Activated gamma-delta T cell treated with anti-CD3 and anti-CD28 coated beads, Interleukin-2, amount 50 U/mL, for 16 hours (primary cell): ENCODE results near the gene CPXM2.

Experiments used
- DNase-seq: peaks from one replicate; pipeline ENCODE4 v3.0.0-alpha.2; 2020; ENCODE audit warnings: low read depth

The CPXM2 gene

GRCh38 chr10:123869020-123869414, 22.6 kb downstream of the CPXM2 start:
- no peak for DNase-seq

DNA sequence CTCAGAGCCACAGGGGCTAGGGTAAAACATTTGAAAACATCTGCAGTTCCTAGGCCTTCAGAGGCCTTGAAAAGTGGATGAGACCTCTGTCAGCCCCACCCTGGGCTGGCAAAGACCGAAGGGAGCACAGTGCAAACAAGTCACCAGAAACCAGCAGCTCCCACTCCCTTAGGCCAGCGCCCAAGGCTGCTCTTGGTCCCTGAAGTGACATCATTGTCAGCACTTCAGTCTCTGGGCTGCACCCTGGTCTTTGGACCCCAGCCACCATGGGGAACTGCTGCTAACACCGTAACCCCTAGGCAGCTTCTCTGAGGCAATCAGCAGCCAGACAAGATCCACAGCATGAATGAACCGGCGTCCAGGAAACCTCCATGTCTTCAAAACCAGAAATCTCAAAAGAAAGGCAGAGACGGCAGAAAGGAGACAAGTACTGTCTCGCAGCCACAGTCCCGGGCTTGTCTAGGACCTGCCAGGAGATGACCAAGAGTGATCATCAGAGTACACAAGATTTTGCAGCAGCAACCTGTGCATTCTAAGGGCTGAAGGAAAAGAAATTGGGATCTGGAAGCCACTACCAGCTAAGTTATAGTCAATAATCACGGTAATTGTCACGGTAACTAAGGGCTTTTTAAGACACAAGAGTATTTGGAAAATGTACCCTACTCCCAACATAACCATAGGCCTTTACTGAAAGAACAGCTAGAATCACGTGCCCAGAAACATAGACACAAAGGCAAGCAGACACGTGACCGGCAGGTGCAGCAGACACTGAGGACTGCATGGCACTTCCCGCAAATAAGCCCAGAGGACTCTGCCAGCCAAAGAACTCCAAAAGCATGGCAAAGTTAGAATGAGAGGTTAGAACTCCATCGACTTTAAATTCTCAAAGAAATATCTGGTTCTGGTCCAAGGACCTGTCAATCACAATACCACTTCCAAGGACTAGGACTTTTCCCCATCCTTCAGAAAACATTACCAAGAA, 23.3 kb downstream of the CPXM2 start:
- no peak for DNase-seq

DNA sequence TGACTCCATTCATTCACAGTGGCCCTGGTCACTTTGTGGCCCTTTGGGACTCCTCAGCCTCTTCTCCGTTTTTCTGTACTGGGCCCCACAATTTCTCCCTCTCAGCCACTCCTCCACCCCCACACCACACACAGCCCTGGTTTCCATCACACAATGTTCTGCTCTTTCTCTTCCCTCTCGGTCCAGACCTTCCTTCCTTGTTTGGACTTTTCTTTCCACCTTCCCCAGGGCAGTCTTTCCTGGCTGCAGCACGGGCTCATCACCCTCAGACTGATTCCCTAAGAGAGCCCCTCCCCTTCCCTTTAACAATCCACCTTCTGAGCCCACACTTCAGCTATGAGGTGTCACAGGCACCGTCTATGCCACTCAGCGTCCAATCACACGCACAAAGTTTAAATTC, 25.7 kb downstream of the CPXM2 start:
- DNase-seq: no peak

GRCh38 chr10:123865350-123865749, 26.3 kb downstream of the CPXM2 start:
- DNase-seq: no peak

DNA sequence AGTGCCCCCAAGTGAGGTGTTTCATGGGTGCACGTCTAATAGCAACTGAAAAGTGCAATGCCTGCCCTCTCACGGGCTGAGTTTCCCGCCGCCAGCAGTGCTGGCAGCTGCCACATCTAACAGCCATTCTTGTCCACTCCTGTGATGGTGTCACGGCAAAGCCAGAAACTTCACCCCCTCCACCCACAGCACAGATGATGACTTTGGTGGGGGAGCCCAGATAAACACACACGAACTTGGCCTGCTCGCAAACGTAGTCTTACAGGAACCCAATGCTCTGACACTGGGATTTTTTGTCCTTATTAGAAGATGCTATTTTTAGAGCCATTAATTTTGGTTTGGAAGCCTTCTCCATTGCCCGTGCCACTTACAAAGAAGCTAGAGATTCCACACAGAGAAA, 26.7 kb downstream of the CPXM2 start:
- no peak for DNase-seq

GRCh38 chr10:123863721-123864482, 27.7 kb downstream of the CPXM2 start:
- DNase-seq: no peak

DNA sequence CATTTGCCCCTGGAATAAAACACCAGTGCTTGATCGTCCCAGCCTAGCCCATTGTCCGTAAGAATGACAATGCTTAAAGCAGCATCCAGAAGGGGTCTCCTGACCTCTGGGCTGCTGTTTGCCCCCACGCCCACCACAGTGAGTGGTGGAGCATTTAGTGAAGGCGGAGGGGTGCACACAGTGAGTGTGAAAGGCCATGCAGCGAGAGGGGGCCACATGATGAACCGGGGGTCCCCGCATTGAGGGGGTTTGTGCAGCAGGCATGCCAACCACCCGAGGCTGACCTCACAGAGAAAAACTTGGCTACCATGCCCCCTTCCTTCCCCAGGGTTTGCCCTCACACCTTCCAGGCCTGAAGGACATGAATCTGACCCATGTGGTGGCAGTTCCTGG, 28.4 kb downstream of the CPXM2 start:
- no peak for DNase-seq

- DNase-seq: no peak
Observed at GRCh38 chr10:123862421-123863182, 29.0 kb downstream of the CPXM2 start.

DNA sequence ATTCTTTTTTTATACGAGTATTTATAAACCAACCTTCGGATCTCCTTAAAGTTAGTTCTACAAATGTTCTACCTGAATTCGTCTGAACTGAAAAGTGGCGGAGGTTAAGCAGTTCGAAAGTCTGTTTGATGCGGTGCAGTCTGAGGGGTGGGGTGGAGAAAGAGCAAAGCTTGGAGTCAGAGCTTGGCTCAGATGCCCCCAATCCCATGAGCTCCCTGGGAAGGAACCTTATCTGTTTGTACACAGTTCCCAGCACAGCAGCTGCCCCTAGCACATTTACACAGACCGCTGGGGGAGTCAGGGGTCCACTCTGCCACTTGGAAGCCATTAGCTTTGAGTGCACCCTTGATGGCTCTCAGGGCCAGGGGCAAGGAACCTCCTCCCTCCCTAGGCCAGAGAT, 30.8 kb downstream of the CPXM2 start:
- no peak for DNase-seq

GRCh38 chr10:123860209-123860608, 31.4 kb downstream of the CPXM2 start:
- DNase-seq: no peak

- DNase-seq: no peak
Observed at GRCh38 chr10:123859653-123860050, 32.0 kb downstream of the CPXM2 start.

GRCh38 chr10:123858907-123859652, 32.5 kb downstream of the CPXM2 start:
- no peak for DNase-seq

- no peak for DNase-seq
Observed at GRCh38 chr10:123858077-123858681, 33.4 kb downstream of the CPXM2 start.

GRCh38 chr10:123857616-123858015, 34.0 kb downstream of the CPXM2 start:
- no peak for DNase-seq

- no peak for DNase-seq
Observed at GRCh38 chr10:123855008-123855684, 36.5 kb downstream of the CPXM2 start.

- no peak for DNase-seq
Observed at GRCh38 chr10:123854498-123854897, 37.1 kb downstream of the CPXM2 start.

GRCh38 chr10:123854003-123854402, 37.6 kb downstream of the CPXM2 start:
- DNase-seq: no peak

DNA sequence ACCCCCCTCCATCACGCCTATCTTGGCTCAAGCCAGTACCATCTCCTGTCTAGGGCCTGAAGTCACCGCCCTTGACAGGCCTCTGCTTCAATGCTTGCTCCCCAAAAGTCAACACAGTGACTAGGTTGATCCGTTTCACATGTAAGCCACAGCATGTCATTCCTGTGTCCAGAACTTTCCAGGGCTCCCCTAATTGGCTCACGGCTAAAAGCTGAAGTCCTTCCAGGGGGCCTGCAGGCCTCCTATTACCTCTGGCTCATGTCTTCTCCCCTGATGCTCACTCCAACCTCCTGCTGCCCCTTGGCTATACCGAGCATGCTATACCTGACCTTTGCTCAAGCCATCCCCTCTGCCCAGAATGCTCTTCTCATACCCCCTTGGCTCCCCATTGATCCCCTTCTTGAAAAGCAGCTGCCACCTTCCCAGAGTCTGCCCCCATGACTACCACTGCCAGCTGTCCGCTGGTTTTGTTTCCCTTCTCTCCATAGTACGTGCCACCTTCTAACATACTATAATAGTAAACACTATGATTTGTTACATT, 39.1 kb downstream of the CPXM2 start:
- no peak for DNase-seq

DNA sequence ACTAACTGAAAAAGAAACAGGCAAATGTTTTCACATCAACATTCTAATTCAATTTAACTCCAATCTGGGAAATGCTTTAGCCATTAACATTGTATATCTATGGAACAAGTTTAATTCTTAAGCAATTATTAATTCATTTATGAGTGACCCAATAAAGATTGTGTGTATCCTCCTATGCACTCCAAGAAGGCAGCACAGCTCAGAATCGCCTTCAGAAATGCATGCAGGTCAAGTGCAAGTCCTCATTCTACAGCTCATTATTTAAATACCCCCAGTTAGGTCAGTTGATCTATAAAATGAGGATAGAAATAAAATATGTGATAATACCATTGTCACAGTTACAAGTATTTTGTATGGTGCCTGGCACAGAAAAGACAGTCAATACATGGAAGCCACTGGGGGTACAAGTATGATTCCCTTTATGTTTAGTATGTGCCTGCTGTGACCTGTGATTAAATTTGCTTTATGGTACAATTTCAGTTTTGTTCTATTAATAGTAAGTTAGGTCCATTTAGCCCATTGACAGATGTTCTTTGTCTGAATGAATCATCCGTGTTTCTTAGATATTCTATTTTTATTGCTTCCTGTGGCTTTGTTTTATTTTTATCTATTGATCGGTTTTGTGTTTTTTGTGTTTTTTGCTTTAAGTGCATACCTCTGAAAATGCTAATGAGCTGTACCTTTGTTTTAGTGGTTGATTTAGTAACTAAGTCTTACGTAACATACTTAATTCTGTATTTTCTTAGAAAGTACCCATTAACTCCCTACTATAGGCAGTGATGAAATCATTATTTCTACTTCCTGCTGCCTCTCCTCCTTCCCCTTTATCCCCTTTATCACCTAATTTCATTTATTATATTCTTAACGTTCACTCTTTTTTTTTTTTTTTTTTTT, 42.8 kb downstream of the CPXM2 start:
- no peak for DNase-seq
